ENCODE measurements around the gene URAD. TPM values are rescaled to one million over a fixed set of nuclear protein-coding genes. Genes with fewer than 3 reads are reported as not detected.

The URAD gene
- total RNA-seq, 6 donors from 2014 or later, result 0.27 TPM; not detected in 5

DNA sequence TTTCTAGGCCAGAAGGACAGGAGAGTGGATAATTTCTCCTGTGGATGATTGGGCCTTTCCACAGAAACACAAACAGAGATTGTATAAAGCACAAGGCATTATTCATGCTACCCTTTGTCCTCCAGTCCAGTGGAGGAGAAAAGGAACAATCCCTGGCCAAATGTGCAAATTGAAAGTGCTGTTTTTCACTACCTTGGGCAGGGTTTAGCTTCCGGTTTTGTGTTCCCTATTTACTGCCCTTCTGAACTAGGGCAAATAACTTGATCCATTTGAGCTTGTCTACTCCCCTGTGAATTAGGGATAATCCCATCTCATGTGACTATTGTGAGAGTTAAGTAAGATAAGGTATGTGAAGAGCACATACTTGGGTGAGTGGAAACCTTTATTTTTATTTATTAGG lies 55.4 kb downstream of the URAD start:
- Histone ChIP-seq H3K9me3 (no peaks in the 10 kb centered on the region), H3K4me1 (peaks cover 0 to 7% (median 0%) of the 10 kb centered on the region in 4 donors), H3K36me3 (no peaks in the 10 kb centered on the region), H3K4me3 (no peak overlapping the region), H3K27me3 (peaks cover 0 to 21% (median 11%) of the 10 kb centered on the region in 4 donors), H3K27ac (no peak overlapping the region)
- ATAC-seq (ENCODE audit: low FRiP score in 2 of 2), result no peak
- WGBS, 2 donors, result 45 to 73% methylated on average over 1 of the region's 1 CpG
- TF ChIP-seq EP300 (IDR thresholded peaks at IDR 0.05), result no peak
- no peak for TF ChIP-seq POLR2A (IDR thresholded peaks at IDR 0.05)
- TF ChIP-seq POLR2AphosphoS5 (IDR thresholded peaks at IDR 0.05), result no peak
- TF ChIP-seq, protein P1, sequence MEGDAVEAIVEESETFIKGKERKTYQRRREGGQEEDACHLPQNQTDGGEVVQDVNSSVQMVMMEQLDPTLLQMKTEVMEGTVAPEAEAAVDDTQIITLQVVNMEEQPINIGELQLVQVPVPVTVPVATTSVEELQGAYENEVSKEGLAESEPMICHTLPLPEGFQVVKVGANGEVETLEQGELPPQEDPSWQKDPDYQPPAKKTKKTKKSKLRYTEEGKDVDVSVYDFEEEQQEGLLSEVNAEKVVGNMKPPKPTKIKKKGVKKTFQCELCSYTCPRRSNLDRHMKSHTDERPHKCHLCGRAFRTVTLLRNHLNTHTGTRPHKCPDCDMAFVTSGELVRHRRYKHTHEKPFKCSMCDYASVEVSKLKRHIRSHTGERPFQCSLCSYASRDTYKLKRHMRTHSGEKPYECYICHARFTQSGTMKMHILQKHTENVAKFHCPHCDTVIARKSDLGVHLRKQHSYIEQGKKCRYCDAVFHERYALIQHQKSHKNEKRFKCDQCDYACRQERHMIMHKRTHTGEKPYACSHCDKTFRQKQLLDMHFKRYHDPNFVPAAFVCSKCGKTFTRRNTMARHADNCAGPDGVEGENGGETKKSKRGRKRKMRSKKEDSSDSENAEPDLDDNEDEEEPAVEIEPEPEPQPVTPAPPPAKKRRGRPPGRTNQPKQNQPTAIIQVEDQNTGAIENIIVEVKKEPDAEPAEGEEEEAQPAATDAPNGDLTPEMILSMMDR (IDR thresholded peaks at IDR 0.05), result no peak
- DNase-seq, result no peak

DNA sequence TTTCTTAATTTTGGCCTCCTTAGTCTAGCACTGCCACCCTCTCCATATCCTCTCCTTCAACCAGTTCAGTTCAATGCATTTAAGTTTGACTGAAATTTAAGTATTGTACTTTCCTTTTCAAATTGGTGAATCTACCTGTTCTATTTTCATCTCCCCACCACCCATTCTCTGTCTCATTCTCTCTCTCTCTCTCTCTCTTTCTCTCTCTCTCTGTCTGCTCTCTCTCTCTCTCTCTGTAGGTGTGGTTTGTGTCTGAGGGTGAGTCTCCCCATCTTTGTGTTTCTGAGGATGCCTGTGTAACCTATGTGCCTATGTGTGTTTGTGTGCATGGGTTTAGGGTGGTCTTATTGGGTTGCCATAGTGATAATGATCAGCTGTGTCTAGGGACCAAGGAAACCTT lies 58.6 kb downstream of the URAD start:
- TF ChIP-seq, protein P1 (IDR thresholded peaks at IDR 0.05), result no peak
- TF ChIP-seq POLR2A (IDR thresholded peaks at IDR 0.05), result no peak
- ATAC-seq (ENCODE audit: low FRiP score in 2 of 2), result no peak
- Histone ChIP-seq H3K4me3 (no peak overlapping the region), H3K27me3 (peaks cover 0 to 44% (median 20%) of the 10 kb centered on the region in 4 donors), H3K27ac (no peak overlapping the region), H3K4me1 (peaks cover 0 to 20% (median 2%) of the 10 kb centered on the region in 4 donors), H3K9me3 (no peaks in the 10 kb centered on the region), H3K36me3 (no peaks in the 10 kb centered on the region)
- no peak for DNase-seq

DNA sequence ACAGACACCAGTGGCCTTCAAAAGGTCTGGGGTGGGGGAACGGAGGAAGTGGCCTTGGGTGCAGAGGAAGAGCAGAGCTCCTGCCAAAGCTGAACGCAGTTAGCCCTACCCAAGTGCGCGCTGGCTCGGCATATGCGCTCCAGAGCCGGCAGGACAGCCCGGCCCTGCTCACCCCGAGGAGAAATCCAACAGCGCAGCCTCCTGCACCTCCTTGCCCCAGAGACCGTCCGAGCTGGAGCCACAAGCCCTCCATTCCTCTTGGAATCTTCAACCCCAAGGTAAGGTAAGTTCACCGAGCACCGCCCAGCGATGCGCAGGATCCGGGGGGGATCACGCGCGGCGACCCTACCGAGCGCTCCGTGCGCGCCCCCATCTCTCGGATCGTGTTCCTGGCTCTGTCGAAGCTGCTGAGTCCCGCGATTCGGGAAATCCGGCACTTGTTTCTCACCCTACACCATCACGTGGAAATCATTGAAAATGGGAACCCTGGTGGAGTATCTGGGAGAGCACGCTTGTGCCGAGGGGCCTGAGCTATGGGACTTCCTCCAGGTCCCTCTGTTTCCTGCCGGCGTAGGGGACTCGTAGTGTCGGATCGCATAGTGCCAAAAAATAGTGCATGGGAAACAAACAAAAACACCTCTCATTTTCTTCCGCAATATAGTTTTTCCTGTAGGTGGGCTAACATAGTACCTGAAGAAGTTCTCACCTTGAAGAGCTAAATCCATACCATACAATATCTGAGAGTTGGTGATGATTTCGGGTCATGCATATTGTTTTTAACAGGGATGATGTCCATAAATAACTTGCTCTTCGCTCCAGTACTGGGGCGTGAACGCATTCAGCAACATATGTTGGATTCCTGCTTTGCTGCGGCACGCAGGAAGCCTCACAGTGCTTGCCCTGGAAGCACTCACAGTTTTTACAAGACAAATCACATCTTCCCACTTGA lies 59.4 kb downstream of the URAD start:
- WGBS, 2 donors, result 5 to 9% methylated on average over 17 to 48 of the region's 48 CpGs

DNA sequence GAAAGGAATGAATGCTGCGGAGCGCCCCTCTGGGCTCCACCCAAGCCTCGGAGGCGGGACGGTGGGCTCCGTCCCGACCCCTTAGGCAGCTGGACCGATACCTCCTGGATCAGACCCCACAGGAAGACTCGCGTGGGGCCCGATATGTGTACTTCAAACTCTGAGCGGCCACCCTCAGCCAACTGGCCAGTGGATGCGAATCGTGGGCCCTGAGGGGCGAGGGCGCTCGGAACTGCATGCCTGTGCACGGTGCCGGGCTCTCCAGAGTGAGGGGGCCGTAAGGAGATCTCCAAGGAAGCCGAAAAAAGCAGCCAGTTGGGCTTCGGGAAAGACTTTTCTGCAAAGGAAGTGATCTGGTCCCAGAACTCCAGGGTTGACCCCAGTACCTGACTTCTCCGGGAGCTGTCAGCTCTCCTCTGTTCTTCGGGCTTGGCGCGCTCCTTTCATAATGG lies 60.1 kb downstream of the URAD start:
- WGBS, 2 donors, result 2 to 10% methylated on average over 14 to 26 of the region's 26 CpGs
- Histone ChIP-seq H3K4me1 (peaks cover 0 to 27% (median 3%) of the 10 kb centered on the region in 4 donors), H3K27ac (no peak overlapping the region), H3K9me3 (no peaks in the 10 kb centered on the region), H3K36me3 (no peaks in the 10 kb centered on the region), H3K4me3 (no peak overlapping the region), H3K27me3 (peaks cover 0 to 56% (median 28%) of the 10 kb centered on the region in 4 donors)
- no peak for TF ChIP-seq POLR2A (IDR thresholded peaks at IDR 0.05)
- no peak for TF ChIP-seq EP300 (IDR thresholded peaks at IDR 0.05)
- TF ChIP-seq POLR2AphosphoS5 (IDR thresholded peaks at IDR 0.05), result no peak
- TF ChIP-seq, protein P1 (IDR thresholded peaks at IDR 0.05), result no peak
- ATAC-seq (ENCODE audit: low FRiP score in 2 of 2) (no peak), DNase-seq (peak in 1 of 2 donors; percentile 42)

More for the DNA sequence above, 59.4 kb downstream of the URAD start:
- H3K36me3 ChIP-seq, result no peaks in the 10 kb centered on the region
- no peaks in the 10 kb centered on the region for H3K9me3 ChIP-seq
- no peak for ATAC-seq (ENCODE audit: low FRiP score in 2 of 2)
- peak in 1 of 2 donors; percentile 62 for DNase-seq
- TF ChIP-seq POLR2A (IDR thresholded peaks at IDR 0.05), result no peak
- TF ChIP-seq POLR2AphosphoS5 (IDR thresholded peaks at IDR 0.05), result no peak
- TF ChIP-seq, protein P1 (IDR thresholded peaks at IDR 0.05), result no peak
- H3K4me1 ChIP-seq, result peaks cover 0 to 25% (median 3%) of the 10 kb centered on the region in 4 donors
- peaks cover 0 to 52% (median 24%) of the 10 kb centered on the region in 4 donors for H3K27me3 ChIP-seq
- no peak overlapping the region for H3K4me3 ChIP-seq
- H3K27ac ChIP-seq, result no peak overlapping the region

Small RNAs within 50 kb of the gene (small RNA-seq; reads per million reads assigned to genes)
- gene ATP5F1EP2 (0 reads per million in 4 donors), gene RN7SL272P (0 to 0.12 (median 0) reads per million in 4 donors)

Other genes starting within 250 kb of the URAD start
- gene GSX1, start 196.2 kb downstream of the URAD start, total RNA-seq, result not detected
- gene PDX1, start 68.7 kb downstream of the URAD start, total RNA-seq, result not detected
- gene CDX2, start 19.4 kb downstream of the URAD start, total RNA-seq, result under 1 TPM in 1 of 6 donors, not detected in 5; 0.14 TPM
- 1 to 10 TPM in 5 of 6 donors, under 1 TPM in 1; 0.89 to 6.3 (median 1.6) TPM for gene FLT3, start 111.9 kb upstream of the URAD start, total RNA-seq
- 10 to 100 TPM; 30.2 to 69.1 (median 34.1) TPM for gene PAN3, start 149.9 kb upstream of the URAD start, total RNA-seq

Data from upper lobe of left lung (tissue), 6 donors.